NCI-H2029 (cell line): ENCODE data around the gene OBSCN.

Experiments
- DNase-seq: peaks from one replicate; lab custom pipeline; 2025; lab: John Stamatoyannopoulos, UW

OBSCN gene

GRCh38 chr1:228358039-228358763 is 150.4 kb downstream of the OBSCN start:
- no peak for DNase-seq

- DNase-seq = no peak
Measured at GRCh38 chr1:228358764-228359612, 151.1 kb downstream of the OBSCN start.

GRCh38 chr1:228359613-228360532 is 152.0 kb downstream of the OBSCN start:
- no peak for DNase-seq

- DNase-seq = no peak
Measured at GRCh38 chr1:228360533-228361313, 152.9 kb downstream of the OBSCN start.

GRCh38 chr1:228361314-228362140 is 153.7 kb downstream of the OBSCN start:
- no peak for DNase-seq

- DNase-seq = no peak
Measured at GRCh38 chr1:228362141-228362883, 154.5 kb downstream of the OBSCN start.

- no peak for DNase-seq
Measured at GRCh38 chr1:228362884-228363450, 155.1 kb downstream of the OBSCN start.

GRCh38 chr1:228363686-228364067 is 155.8 kb downstream of the OBSCN start:
- no peak for DNase-seq

GRCh38 chr1:228364068-228364705 is 156.3 kb downstream of the OBSCN start:
- no peak for DNase-seq

GRCh38 chr1:228364706-228365213 is 156.9 kb downstream of the OBSCN start:
- DNase-seq = no peak

GRCh38 chr1:228365271-228366061 is 157.6 kb downstream of the OBSCN start:
- no peak for DNase-seq

- DNase-seq = no peak
Measured at GRCh38 chr1:228366062-228366865, 158.4 kb downstream of the OBSCN start.

- DNase-seq = no peak
Measured at GRCh38 chr1:228366866-228367741, 159.3 kb downstream of the OBSCN start.

- no peak for DNase-seq
Measured at GRCh38 chr1:228367798-228368791, 160.3 kb downstream of the OBSCN start.
